NCI-H2107 (cell line): Measurements from ENCODE around the gene TBXT.
"Not testable (repeated sequence)": the region's sequence is repeated elsewhere in the genome, so short reads cannot be mapped to it uniquely, and the experiment has no call there.

ENCODE experiments used
- DNase-seq: peaks from one replicate; lab custom pipeline; 2025; lab: John Stamatoyannopoulos, UW

TBXT gene, protein sequence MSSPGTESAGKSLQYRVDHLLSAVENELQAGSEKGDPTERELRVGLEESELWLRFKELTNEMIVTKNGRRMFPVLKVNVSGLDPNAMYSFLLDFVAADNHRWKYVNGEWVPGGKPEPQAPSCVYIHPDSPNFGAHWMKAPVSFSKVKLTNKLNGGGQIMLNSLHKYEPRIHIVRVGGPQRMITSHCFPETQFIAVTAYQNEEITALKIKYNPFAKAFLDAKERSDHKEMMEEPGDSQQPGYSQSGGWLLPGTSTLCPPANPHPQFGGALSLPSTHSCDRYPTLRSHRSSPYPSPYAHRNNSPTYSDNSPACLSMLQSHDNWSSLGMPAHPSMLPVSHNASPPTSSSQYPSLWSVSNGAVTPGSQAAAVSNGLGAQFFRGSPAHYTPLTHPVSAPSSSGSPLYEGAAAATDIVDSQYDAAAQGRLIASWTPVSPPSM

DNA sequence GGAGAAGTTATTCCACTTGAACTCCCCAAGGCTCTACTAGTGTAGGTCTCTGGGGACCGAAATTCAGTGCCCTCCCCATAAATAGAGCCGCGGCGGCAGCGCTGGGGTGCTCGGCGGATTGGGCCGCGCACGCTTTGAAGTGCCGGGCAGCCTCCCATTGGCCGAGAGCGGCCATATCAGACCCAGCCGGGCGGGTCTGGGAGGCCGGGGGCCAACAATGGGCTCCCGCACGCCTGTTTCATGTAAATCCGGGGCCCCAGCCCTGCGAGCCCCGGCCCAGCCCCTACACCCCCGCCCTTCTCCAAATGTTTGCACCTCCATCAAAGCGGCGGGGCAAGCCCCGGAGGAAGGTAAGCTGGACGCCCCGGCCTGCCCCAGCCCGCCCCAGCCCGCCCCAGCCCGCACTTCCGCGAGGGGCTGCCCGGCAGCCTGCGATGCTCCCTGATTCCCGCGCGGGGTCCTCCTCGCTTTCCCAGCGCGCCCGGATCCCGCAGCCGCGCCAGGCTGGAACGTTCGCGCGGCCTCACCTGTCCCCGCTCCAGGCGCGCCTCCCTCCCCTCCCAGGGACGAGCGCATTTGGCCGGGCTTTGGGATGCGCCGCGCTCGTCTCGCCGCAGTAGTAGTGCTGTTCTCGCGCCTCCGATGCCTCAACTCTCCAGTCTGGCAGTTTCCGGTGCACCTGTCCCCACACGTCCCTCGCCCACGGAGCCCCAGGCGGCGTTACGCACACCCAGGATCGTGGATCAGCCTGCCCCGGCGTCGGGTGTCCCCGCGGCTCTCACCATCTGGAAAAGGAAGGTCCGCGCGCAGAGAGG lies at the start of gene TBXT:
Gene TBXT, minus strand, starts transcription at position 51 of the 815 bp plus-strand sequence. CDS start 260 bp downstream, outside the sequence.
- no peak for DNase-seq

DNA sequence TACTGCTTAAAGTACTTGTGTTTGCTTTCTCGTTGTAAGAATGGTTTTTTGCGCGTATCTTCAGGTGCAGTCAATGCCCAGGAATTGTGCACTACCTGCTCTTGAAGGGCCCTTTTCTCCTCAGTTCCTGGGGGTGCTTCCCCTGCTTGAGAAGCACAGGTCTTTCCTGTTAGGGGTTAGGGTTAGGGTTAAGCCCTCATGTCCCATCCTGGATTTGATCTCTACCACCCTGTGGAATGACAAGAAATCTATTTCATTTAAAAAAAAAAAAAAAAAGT lies 39.6 kb upstream of the TBXT start:
- no peak for DNase-seq

DNA sequence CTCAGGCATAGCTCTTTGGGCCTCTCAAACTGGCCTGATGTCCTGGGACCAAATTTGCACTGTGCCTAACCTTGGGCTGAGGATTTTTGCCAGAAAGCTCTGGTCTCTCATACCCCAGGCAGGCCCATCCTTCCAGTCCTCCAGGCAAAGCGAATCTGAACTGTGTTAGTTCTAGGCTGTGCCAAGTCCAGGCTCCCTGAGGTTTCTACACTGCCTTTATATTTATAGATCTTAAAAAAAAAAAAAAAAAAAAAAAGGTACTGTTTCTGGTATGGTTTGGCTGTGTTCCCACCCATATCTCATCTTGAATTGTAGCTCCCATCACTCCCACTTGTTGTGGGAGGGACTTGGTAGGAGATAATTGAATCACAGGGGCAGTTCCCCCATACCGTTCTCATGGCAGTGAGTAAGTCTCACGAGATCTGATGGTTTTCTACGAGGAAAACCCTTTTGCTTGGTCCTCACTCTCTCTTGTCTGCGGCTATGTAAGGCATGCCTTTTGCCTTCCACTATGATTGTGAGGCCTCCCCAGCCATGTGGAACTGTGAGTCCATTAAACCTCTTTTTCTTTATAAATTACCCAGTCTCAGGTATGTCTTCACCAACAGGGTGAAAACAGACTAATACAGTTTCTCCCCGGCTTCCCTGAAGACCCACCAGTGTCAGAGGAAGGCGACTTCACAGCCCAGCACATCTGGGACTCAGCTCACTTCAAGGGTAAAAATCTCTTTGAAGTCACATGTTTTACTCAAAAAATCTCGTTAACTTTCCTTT lies 39.0 kb upstream of the TBXT start:
- DNase-seq, result no peak

DNA sequence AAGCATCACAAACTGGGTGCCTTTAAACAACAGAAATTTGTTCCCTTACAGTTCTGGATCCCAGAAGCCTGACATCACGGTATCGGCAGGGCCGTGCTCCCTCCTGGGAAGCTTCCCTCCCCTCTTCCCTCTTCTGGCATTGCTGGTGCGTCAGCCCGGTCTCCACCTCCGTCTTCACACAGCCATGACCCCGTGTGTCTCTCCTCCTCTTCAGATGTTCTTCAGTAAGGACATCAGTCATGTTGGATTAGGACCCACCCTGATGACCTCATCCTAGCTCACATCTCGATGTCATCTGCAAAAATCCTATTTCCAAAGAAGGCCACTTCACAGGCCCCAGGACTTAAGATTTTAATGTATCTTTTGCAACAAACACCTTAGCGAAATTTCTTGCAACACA lies 38.4 kb upstream of the TBXT start:
- DNase-seq, result no peak

DNA sequence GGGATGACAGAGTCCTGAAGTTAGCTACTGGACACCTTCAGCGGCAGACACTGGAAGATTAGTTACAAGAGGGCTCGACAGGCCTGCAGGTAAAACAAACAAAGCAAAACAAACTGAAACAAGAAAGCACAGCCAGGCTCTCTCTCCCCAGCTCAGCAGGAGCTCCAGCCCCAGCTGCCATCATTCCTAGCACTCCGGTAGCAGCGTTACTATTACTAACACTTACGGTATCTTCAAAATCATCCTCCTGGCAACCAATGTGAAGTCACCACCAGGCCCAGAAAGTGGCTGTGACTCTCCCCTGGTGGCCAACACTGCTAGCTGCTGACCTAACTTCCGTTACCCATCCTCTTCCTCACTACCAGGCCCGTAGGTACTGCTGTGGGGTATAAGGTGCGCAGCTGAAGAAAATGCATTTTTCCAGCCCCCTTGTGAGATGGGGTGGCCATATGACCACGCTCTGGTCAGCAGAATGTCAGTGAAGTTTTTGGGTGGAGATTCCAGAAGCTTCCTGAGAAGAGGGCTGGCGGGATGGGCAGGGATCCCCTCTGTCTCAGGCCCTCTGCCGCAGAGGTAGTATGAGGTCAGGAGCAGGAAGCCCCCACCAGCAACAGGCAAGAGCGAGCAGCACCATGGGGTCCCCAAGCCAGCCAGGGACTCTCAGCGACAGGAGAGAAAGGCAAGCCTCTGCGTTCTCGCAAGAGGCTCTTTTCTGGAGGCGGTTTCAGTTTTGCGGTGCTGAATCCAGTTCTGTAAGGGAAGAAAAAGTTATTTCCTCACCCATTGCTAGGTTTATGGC lies 37.4 kb upstream of the TBXT start:
- DNase-seq, result no peak

DNA sequence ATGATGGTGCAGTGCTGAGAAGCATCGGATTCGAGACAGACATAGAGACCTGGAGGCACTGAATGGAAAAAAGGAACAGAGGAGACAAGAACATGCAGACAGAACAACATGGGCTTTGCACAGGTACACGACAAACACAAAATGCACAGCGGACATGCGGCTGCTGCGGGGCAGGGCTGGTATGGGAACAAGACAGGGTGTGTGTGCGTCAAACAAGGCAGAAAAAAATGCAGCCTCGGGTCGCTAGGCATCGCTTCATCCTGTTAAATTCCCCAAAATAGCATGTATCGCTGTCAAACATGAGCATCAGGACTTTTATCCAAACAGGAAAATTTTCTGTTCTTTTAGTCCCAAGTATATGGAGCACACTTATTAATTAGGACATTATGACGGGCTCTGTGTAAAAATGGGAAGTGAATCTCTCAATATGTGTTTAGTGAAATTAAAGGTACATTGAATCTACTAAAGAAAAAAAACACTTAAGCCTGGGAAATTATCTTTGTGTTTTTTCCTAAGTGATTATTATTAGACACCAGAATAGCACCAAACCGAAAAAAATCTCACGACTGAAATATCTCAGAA lies 36.1 kb upstream of the TBXT start:
- no peak for DNase-seq

DNA sequence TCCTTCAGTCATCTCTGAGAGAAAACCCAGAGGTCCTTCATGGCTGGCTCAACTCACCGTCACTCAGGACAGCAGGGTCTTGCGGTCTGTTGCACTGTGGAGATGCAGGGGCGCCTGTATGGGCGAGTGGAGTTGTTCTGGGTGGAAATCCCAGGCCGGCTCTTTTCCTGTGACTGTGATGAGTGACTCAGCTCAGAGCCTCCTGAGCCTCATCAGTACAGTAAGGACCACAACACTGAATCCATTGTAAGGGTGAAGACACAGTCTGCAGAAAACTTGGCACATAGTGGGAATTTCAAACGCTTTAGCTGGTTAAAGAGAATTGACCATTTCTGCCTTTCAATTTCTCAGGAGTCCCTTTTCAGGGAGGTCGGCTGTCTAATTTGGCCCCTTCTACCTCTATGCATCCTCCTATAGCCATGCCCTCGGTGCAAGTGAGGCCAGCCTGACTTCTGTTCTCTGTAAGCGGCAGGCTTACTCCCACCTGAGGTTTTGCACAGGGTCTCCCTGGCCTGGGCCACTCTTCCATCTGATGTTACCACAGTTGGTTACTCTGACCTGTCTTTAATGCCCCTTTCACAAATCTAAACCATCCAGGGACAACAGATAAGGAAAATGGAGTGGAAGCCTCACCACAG lies 35.5 kb upstream of the TBXT start:
- no peak for DNase-seq

DNA sequence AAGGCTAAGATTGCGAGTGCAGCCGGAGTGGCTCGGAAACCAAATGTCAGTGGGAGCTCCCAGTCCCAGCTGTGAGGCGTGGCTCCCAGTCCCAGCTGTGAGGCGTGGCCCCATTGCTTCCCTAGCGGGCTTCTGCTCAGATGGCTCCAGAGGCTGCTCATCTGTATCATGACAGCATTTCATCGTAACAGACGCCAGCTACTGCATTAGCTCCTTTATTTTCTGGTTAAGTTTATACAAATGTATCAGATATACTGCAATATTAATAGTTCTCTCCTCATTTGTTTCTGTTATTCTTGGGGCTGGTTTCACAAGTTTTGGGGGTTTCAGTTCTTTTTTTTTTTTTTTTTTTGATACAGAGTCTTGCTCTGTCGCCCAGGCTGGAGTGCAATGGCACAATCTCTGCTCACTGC lies 34.7 kb upstream of the TBXT start:
- no peak for DNase-seq

DNA sequence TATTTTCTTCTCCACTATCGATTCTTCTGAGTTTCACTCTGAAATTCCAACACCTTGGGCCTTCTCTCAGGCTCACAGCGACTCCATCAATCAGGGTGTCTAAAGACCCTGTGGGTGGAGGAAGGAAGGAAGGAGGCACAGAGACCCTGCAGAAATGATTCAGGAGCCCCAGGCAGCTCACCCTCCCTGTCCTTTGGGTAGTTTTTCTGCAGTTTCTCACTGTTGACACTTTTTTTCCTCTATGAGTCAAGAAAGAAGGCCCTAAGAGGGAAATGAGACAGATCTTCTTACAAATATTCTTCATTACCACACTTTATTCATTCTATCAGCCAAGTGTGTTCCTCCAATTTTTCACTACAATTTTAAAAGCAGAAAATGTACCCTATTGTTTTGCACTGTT lies 34.2 kb upstream of the TBXT start:
- no peak for DNase-seq

DNA sequence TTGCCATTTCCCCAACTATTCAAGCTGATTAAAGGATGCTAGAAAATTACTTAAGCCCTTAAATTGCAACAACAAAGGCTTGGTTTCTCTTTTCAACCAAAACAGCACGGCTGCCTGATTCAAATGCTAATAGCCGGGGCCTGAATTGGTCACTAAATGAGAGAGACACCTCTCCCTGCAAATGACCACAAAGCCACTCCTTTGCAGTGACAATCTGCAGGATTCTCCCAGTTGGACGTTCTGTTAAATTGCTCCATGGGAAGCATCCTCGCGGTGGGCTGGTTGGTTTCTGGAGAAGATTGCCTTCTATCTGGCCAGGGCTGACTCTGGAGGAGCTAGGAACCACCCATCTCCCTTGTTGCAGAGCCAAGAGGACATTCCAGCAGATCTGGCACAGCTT lies 29.7 kb upstream of the TBXT start:
- no peak for DNase-seq

DNA sequence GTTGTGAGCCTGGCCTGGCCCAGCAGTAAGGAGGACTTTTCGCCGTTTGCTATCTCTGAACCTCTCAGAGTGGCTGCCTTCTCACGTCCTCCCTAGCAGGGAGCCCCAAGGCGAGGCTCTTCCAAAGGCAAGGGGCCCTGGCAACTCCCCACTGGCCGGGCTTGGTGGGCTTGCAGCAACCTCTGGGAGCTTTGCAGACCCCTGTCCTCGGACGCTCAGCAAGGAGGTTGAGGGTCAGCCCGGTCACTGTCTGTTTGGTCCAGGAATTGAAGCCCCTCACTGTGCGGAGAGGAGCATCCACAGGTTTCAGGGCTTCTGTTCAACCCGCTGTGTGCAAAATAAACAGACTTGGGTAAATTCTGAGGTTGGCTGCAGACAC lies 28.2 kb upstream of the TBXT start:
- DNase-seq, result no peak

DNA sequence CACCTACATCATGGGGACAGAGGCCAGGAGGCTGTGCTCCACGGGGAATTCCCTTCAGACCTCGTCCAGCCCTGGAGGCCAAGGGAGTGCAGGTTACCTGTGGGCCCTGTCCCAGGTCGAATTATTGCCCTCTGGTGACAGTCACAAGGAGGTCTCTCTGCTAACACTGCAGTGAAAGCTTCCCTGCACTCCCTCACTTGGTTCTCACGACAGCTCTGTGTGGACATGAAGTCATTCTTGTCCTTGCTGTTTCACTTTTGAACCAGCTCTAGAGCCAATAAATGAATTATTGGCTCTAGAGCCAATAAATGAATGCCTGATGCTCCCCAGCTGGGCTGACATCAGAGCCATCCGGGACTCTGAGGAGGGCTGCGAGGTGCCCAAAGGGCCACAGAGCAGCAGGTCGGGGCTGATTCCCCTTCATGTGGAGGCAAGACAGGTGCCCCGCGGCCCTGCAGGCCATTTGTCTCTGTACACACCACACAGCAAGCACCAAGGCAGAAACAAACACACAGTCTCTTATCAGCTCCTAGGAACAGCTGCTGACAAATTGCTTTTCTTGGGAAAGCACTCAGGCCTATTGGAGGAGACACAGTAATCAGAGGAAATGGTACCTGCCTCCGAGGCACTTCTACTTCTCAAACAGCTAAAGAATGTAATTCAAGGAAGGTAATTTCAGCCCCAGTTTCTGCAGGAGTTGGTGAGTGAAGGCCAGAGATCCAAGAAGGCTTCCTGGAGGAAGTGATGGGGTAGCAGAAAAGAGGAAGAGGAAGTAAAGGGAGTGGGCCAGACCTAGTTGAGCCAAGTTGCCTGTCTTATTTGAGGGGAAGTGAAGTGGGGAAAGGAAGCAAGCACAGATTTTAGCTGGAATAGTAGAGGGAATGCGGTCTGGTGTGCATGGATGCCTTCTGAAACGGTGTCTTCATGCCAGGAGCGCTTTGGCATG lies 27.5 kb upstream of the TBXT start:
- DNase-seq, result no peak

DNA sequence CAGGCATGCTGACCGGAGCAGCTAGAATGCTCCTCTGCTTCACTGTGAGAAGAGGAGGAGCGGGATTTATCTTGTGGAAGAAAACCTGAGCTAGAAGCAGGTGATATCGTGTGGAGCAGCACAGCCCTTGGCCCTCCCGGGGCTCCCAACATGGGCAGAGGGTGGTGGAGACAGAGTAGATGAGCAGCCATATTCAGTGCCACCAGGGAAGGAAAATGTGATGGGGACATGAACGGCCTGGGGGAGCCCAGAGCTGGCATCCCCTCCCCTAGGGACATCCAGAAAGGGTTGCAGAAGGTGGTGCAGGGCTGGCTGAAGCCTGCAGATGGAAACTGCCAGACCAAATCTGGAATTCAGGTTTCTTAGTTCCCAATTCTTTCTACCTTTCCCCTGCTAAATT lies 24.9 kb upstream of the TBXT start:
- no peak for DNase-seq

DNA sequence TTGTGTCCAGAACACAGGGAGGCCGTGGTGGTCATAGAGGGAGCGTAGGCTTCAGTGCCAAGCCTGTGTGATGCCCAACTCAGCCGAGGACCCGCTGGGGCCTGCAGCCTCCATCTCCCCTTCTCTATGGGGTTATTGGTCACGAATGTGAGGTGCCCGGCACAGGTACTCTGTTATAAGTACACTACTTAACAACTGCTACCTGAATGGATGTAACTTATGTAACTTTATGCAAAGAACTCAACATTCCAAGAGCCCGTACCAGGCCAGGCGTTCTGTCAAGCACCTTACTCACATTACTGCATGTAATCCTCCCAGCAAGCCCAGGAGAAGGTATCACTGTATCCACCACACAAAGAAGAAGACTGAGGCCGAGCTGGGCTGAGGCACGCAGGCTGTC lies 24.5 kb upstream of the TBXT start:
- no peak for DNase-seq

DNA sequence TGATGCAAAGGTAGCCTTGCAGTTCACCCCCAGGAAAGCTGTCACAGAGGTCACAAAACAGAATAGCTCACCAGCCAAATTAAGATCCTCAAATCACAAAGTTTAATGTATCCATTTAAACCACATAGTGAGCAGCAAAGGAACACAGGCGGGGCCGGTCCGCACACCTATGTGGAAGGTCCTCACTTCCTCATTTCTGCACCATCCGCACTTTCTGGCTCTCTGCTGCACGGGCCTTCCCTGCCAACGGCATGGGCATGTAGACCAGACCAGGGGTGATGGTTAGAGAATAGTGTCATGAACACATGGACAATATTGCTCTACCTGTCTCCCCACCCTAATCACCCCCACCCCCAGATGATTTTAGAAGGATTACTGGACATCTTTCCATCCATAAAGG lies 12.1 kb upstream of the TBXT start:
- DNase-seq, result no peak

DNA sequence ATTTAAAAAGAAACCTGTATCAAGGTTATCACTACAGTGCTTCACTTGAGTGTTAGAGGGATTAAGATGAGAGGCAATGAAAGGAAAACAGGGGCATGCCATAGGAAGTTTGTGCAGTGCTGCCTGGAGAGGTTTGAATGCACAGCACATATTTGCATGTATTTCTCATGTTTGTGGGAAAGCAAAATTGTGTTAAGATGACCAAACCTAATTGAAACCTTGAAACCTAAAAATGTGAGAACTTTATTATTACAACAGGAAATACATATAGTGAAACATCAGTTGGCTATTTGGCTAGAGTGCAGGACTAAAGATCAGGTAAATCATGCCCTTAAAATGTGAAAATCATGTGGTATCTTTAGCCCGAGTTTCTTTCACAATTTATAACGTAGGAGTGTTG lies 8.5 kb upstream of the TBXT start:
- no peak for DNase-seq

DNA sequence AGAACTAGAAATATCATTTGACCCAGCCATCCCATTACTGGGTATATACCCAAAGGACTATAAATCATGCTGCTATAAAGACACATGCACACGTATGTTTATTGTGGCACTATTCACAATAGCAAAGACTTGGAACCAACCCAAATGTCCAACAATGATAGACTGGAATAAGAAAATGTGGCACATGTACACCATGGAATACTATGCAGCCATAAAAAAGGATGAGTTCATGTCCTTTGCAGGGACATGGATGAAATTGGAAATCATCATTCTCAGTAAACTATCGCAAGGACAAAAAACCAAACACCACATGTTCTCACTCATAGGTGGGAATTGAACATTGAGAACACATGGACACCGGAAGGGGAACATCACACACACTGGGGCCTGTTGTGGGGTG lies 7.4 kb upstream of the TBXT start:
- not testable (repeated sequence) for DNase-seq

DNA sequence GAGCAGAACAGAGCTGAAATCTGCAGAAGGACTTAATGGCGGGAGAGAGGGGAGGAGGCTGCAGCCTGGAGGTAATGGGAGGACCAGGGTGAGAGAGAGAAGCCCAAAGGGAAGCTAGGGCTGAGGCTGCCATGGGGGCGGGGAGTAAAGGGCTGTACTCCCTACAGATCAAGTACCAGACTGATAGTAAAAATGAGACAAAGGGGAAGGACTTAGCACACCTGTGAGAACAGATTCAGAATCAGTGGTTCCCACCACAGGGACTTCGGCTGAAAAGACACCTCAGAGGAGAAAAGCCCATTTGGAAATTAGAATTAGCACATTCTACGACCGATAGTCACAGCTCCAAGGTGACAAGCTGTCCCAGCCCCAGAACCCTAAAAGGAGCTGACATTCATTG lies 6.4 kb upstream of the TBXT start:
- DNase-seq, result no peak

DNA sequence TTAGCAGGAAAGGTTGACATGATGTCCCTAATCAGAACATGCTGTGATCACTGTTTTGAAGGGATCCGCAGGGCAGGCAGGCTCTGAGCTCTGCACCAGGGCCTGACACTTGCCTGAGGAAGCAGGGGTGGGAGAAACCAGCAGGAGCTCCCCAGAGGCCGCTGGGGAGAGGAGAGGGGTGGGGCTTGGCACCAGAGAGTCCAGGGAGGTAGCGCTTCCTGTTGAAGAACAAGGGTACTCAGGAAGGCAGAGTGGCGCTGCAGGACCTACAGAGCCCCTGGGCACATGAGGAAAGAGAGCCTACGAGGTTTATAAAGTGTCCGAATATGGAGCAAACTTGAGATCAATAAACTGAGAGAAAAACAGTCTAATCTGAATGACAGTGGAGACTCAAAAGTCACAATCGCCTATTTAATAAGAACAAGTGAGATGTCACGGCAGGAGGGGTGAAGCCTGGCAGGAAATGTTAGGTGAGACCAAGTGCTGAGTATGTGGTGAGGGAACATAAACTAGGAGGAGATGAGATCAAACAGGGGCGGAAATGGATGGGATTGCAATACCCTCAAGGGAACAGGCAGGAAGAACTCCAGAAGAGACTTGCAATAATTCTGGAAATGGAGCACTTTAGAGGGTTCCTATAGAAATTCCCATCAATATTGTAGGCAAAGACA lies 5.8 kb upstream of the TBXT start:
- DNase-seq, result peak; percentile 22
